ENCODE data around the gene SPTBN2. TPM values are rescaled to one million over a fixed set of nuclear protein-coding genes. Genes with fewer than 3 reads are reported as not detected.

The SPTBN2 gene
- total RNA-seq, 1 experiment from 2014 or later: 37.6 TPM

- Mint-ChIP-seq H3K36me3 (ENCODE audit: insufficient read depth, unreplicated experiment) (peaks cover 41% of the 10 kb centered on the region), H3K27ac (ENCODE audit: unreplicated experiment) (no peak overlapping the region), H3K4me1 (ENCODE audit: low read depth, unreplicated experiment) (peaks cover 4% of the 10 kb centered on the region), H3K4me3 (ENCODE audit: unreplicated experiment) (no peak overlapping the region), H3K9me3 (ENCODE audit: unreplicated experiment) (no peaks in the 10 kb centered on the region), H3K27me3 (ENCODE audit: insufficient read depth, unreplicated experiment) (no peaks in the 10 kb centered on the region)
- H3K27me3 ChIP-seq (replicated peaks; ENCODE audit: control insufficient read depth, insufficient read depth, low read length): no peaks in the 10 kb centered on the region
- peaks cover 9% of the 10 kb centered on the region for H3K4me1 ChIP-seq
- BruUV-seq (replicated peaks): no TSS peak
- intact Hi-C loops (cut with micrococcal nuclease; ENCODE audit: unreplicated experiment): no loop called here
- peaks cover 2% of the 10 kb centered on the region; the same call in 1 of the 2 replicates for H3K36me3 ChIP-seq (ENCODE audit: control insufficient read depth, insufficient read depth, low read length)
- no peak overlapping the region for H3K4me3 ChIP-seq (ENCODE audit: low read depth, low read length)
- DNase-seq: no peak
- no peaks in the 10 kb centered on the region for H3K9me3 ChIP-seq
- POLR2A ChIA-PET: no interaction called here
- TF ChIP-seq CTCF (IDR thresholded peaks at IDR 0.05; ENCODE audit: insufficient read depth in 1 of 2, low read depth in 1 of 2, low read length in 1 of 2, severe bottlenecking in 1 of 2, unreplicated experiment in 1 of 2): no peak
- CTCF ChIA-PET: interaction anchor here (0.6 to 0.7 kb wide), 2 partner anchors 51 to 373 kb away, joined by 3 to 4 read pairs; no protein-coding TSS in a partner anchor
Observed at GRCh38 chr11:66680966-66681645, 47.9 kb downstream of the SPTBN2 start.

- peak within 1 kb of the TSS; percentile 98 for H3K27ac Mint-ChIP-seq (ENCODE audit: unreplicated experiment)
- DNase-seq: peak; percentile 100
- ChIA-PET CTCF (interaction anchor here (0.5 to 2.6 kb wide), 43 partner anchors 8 to 1989 kb away, joined by 3 to 43 read pairs (median 6); partner anchors contain the start of genes ACTN3, BBS1, CCDC87 and CCS), POLR2A (interaction anchor here (0.6 to 2.8 kb wide), 24 partner anchors 8 to 787 kb away, joined by 3 to 62 read pairs (median 5); partner anchors contain the start of genes BBS1, CCDC87, CCS and DPP3)
- peak within 1 kb of the TSS; percentile 94 for H3K4me3 Mint-ChIP-seq (ENCODE audit: unreplicated experiment)
- H3K27me3 ChIP-seq (replicated peaks; ENCODE audit: control insufficient read depth, insufficient read depth, low read length): no peaks in the 10 kb centered on the region
- H3K36me3 Mint-ChIP-seq (ENCODE audit: insufficient read depth, unreplicated experiment): peaks cover 50% of the 10 kb centered on the region
- no TSS peak for BruUV-seq (replicated peaks)
- no peaks in the 10 kb centered on the region for H3K9me3 ChIP-seq
- no peaks in the 10 kb centered on the region for H3K27me3 Mint-ChIP-seq (ENCODE audit: insufficient read depth, unreplicated experiment)
- H3K9me3 Mint-ChIP-seq (ENCODE audit: unreplicated experiment): no peaks in the 10 kb centered on the region
- no peak for TF ChIP-seq CTCF (IDR thresholded peaks at IDR 0.05; ENCODE audit: insufficient read depth in 1 of 2, low read depth in 1 of 2, low read length in 1 of 2, severe bottlenecking in 1 of 2, unreplicated experiment in 1 of 2)
- peak within 1 kb of the TSS; percentile 71 for H3K4me3 ChIP-seq (ENCODE audit: low read depth, low read length)
- peaks cover 16% of the 10 kb centered on the region for H3K4me1 Mint-ChIP-seq (ENCODE audit: low read depth, unreplicated experiment)
- intact Hi-C loops (cut with micrococcal nuclease; ENCODE audit: unreplicated experiment): loop anchor here (1.0 to 5.0 kb wide), 10 partner anchors 17 to 269 kb away; partner anchors contain the start of genes ACTN3, CCDC87, CCS and DPP3
- peaks cover 21% of the 10 kb centered on the region for H3K4me1 ChIP-seq
- H3K36me3 ChIP-seq (ENCODE audit: control insufficient read depth, insufficient read depth, low read length): peaks cover 4% of the 10 kb centered on the region; the same call in 1 of the 2 replicates
Observed at GRCh38 chr11:66677599-66678375, 51.2 kb downstream of the SPTBN2 start, which contains the start of gene RBM4B. Gene RBM4B, minus strand, starts transcription at chr11:66677887. Its CDS starts 808 bp downstream, at chr11:66677079.

Measured in Caco-2 (cell line).